Colonic mucosa (tissue), 4 donors: ENCODE data around the gene NUDT8. TPM values are rescaled to one million over a fixed set of nuclear protein-coding genes. Genes with fewer than 3 reads are reported as not detected.

Source experiments
- DNase-seq: peaks from one replicate; pipeline ENCODE4 v3.0.0-alpha.2; 2020
- H3K27ac ChIP-seq: fragments of 200-600 bp; one replicate; pipeline ENCODE4 v1.8.0; 2021
- H3K27me3 ChIP-seq: fragments of 200-600 bp; one replicate; pipeline ENCODE4 v1.8.0; 2021
- H3K36me3 ChIP-seq: fragments of 200-600 bp; one replicate; pipeline ENCODE4 v1.8.0; 2021
- H3K4me1 ChIP-seq: fragments of 200-600 bp; one replicate; pipeline ENCODE4 v1.8.0; 2021; ENCODE audit warnings: mild to moderate bottlenecking
- H3K4me3 ChIP-seq: fragments of 200-600 bp; one replicate; pipeline ENCODE4 v1.8.0; 2021
- H3K9ac ChIP-seq, 2 donors: one replicate each; pipeline ENCODE4 v1.7.0; 2013; ENCODE audit warnings: control low read depth in 2 of 2, low read depth in 2 of 2, low read length in 2 of 2
- H3K9me3 ChIP-seq: fragments of 200-600 bp; one replicate; pipeline ENCODE4 v1.8.0; 2021
- CTCF ChIP-seq: fragments of 200-600 bp; IDR thresholded peaks from one replicate; pipeline ENCODE4 v1.8.0; 2022; ENCODE audit warnings: antibody characterized with exemption, mild to moderate bottlenecking
- intact Hi-C: fragments of 100-400 bp; cut with DNase I; formaldehyde crosslinking; loops from one replicate; pipeline ENCODE4 v1.14.1; 2022
- total RNA-seq, 2 donors: library from RNA; stranded (reverse); fragmentation: NEBNext Ultra II Directional in 1 of 2; extraction: Animal tissue kit (Norgen Biotek cat#: 25700) in 1 of 2; gene quantifications; one replicate each; pipeline ENCODE4 v1.2.1, GENCODE V29; 2021
- donor health status: healthy.
- donor health status: DM: no; HTN: no; CAD: no.
- donor health status: DM: no; HTN: no; CAD: no.

The NUDT8 gene
- total RNA-seq, 2 donors from 2014 or later: 35.1 to 52.5 TPM

DNA sequence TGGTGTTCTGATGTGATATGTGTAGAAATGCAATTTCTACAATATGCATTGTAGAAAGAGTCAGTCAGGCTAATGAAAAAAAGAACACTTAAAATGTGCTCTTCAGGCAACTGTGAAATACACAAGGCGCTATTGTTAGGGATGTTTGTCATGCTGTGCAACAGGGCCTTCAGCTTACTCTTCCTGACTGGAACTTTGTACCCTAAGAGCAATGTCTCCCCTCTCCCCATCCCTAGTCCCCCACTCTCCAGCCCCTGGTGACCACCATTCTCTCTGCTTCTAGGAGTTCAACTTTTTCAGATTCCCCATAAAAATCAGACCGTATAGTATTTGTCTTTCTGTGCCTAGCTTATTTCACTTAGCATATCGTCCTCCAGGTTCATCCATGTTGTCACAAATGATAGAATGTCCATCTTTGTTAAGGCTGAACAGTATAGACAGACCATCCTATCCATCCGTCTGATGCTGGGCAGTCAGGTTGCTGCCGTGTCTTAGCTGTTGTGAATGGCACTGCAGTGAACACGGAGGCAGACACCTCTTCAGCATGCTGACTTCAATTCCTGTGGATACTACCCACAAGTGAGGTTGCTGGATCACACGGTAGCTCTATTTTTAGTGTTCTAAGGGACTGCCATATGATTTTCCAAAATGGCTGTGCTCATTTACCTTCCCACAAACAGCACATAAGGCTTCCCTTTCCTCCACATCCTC is 12.3 kb downstream of the NUDT8 start:
- Histone ChIP-seq H3K27me3 (no peaks in the 10 kb centered on the region), H3K4me3 (no peak overlapping the region), H3K27ac (no peak overlapping the region), H3K4me1 (no peaks in the 10 kb centered on the region), H3K9ac (no peak overlapping the region), H3K9me3 (no peaks in the 10 kb centered on the region), H3K36me3 (no peaks in the 10 kb centered on the region)
- TF ChIP-seq CTCF: no peak
- no peak for DNase-seq
- intact Hi-C loops: no loop called here

DNA sequence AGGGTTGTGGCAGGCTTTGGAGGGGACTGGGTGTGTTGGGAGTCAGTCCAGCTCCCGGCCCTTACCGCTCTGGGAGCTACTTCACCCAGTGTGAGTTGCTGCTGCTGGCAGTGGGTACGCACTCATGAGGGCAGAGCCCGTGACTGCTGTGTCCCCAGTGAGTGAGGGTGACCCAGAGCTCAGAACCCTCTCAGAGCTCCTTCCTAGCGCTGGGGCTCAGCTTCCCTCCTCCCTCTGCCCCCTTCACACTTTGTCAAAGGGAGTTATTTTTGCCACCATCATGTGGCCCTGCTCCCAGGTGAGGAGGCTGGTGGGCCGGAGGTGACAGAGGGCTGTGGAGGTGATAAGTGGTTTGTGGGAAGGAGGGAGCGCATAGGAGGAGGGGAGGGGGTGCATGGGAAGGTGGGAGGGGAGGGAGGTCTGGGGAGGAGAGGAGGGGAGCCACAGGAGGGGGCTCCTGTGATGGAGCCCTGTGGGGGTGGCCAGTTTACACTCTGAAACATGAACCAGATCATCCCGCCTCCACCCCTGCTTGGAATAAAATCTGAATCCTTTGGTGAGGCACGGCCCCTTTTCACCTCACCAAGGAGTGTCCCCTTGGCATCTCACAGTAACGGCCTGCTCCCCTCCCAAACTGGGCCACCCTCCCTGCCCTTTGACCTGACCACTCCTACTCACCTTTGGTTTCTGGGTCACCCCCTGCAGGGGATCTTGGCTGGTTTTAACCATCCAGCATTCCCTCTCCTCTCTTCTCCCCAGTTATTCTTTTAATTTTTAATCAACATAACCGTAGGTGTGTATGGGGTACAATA is 13.1 kb downstream of the NUDT8 start:
- Histone ChIP-seq H3K9ac (no peak overlapping the region), H3K27ac (no peak overlapping the region), H3K9me3 (no peaks in the 10 kb centered on the region), H3K27me3 (no peaks in the 10 kb centered on the region), H3K4me3 (no peak overlapping the region), H3K4me1 (no peaks in the 10 kb centered on the region), H3K36me3 (no peaks in the 10 kb centered on the region)
- DNase-seq: no peak
- intact Hi-C loops: no loop called here
- no peak for TF ChIP-seq CTCF

GRCh38 chr11:67615728-67616430 is 13.9 kb downstream of the NUDT8 start:
- no peaks in the 10 kb centered on the region for H3K36me3 ChIP-seq
- no peaks in the 10 kb centered on the region for H3K27me3 ChIP-seq
- H3K27ac ChIP-seq: no peak overlapping the region
- H3K4me3 ChIP-seq: no peak overlapping the region
- no peaks in the 10 kb centered on the region for H3K9me3 ChIP-seq
- DNase-seq: no peak
- no peak overlapping the region for H3K9ac ChIP-seq
- TF ChIP-seq CTCF: peak; percentile 8
- intact Hi-C loops: no loop called here
- no peaks in the 10 kb centered on the region for H3K4me1 ChIP-seq

DNA sequence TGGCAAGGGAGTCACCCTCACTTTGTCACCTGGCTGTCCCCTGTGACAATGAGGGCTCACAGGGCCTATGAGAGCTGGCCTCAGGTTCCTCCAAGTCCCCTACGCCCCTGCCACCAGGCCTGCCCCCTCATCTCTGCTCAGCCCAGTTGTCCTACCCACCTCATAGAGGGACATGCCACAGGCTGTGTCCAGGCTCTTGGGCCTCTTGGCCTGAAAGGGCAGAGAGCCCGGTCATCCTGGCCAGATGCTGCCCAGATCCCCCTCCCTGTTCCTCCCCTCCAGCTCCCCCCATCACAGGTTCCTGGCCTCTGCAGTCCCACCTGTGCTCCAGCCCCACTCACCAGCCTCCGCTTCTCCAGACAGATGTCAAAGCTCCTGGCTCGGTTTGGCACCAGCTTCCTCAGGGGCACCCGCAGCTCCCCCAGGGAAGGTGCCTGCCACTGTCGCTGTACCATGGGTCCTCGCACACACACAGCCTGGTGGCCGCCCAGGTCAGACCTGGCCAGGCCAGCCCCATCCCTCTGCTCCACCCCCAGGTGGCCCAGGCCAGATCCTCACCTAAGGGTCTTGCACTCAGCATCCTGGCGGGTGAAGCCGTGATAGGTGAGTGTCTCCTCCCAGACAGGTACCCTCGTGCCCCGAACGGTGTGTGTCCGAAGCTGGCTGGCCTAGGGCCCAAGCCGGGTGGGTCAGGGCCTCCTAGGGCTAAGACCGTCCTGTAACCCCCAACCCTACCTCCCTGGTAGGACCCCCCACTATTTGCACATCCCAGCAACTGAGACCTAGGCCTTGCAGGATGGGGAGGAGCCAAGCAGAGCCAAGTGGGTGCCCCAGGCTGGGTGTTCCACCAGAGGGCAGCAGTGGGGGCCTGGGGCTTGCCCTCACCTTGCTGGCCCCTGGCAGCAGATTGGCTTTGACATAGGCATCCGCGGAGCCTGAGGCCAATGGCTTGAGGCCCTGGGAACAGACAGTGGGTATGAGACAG is 14.7 kb downstream of the NUDT8 start:
- H3K27ac ChIP-seq: no peak overlapping the region
- no peaks in the 10 kb centered on the region for H3K27me3 ChIP-seq
- intact Hi-C loops: no loop called here
- peak overlapping the region; percentile 57 to 78 for H3K9ac ChIP-seq
- peaks cover 8% of the 10 kb centered on the region for H3K36me3 ChIP-seq
- peak; percentile 63 for DNase-seq
- no peaks in the 10 kb centered on the region for H3K4me1 ChIP-seq
- H3K4me3 ChIP-seq: no peak overlapping the region
- no peaks in the 10 kb centered on the region for H3K9me3 ChIP-seq
- peak; percentile 54 for TF ChIP-seq CTCF
